ENCODE measurements around the gene APOBEC3F.
"Not testable (repeated sequence)": the region's sequence is repeated elsewhere in the genome, so short reads cannot be mapped to it uniquely, and the experiment has no call there.

APOBEC3F gene

GRCh38 chr22:39068033-39068785, 27.5 kb downstream of the APOBEC3F start:
- in situ Hi-C loops (cut with MboI; ENCODE audit: low sequenced_read_pairs), result no loop called here

- in situ Hi-C loops (cut with MboI; ENCODE audit: low sequenced_read_pairs), result no loop called here
These were observed 29.5 kb downstream of the APOBEC3F start for GRCh38 chr22:39070186-39070585.

GRCh38 chr22:39072581-39072981, 31.9 kb downstream of the APOBEC3F start:
- in situ Hi-C loops (cut with MboI; ENCODE audit: low sequenced_read_pairs), result not testable (repeated sequence)

- in situ Hi-C loops (cut with MboI; ENCODE audit: low sequenced_read_pairs), result no loop called here
These were observed 33.3 kb downstream of the APOBEC3F start for GRCh38 chr22:39073981-39074380.

GRCh38 chr22:39076155-39077025, 35.7 kb downstream of the APOBEC3F start:
- in situ Hi-C loops (cut with MboI; ENCODE audit: low sequenced_read_pairs), result not testable (repeated sequence)

- in situ Hi-C loops (cut with MboI; ENCODE audit: low sequenced_read_pairs), result not testable (repeated sequence)
These were observed 36.6 kb downstream of the APOBEC3F start, which contains the start of gene APOBEC3G for GRCh38 chr22:39077026-39077840. APOBEC3G (plus strand) TSS chr22:39077275; CDS start chr22:39077362, 87 bp downstream.

- in situ Hi-C loops (cut with MboI; ENCODE audit: low sequenced_read_pairs), result not testable (repeated sequence)
These were observed 37.2 kb downstream of the APOBEC3F start for GRCh38 chr22:39077912-39078311.

GRCh38 chr22:39078329-39078728, 37.7 kb downstream of the APOBEC3F start:
- in situ Hi-C loops (cut with MboI; ENCODE audit: low sequenced_read_pairs), result no loop called here

- in situ Hi-C loops (cut with MboI; ENCODE audit: low sequenced_read_pairs), result not testable (repeated sequence)
These were observed 38.5 kb downstream of the APOBEC3F start for GRCh38 chr22:39079054-39079637.

GRCh38 chr22:39080052-39080762, 39.5 kb downstream of the APOBEC3F start:
- in situ Hi-C loops (cut with MboI; ENCODE audit: low sequenced_read_pairs), result no loop called here

GRCh38 chr22:39081016-39081415, 40.4 kb downstream of the APOBEC3F start:
- in situ Hi-C loops (cut with MboI; ENCODE audit: low sequenced_read_pairs), result no loop called here

GRCh38 chr22:39081598-39081997, 40.9 kb downstream of the APOBEC3F start:
- in situ Hi-C loops (cut with MboI; ENCODE audit: low sequenced_read_pairs), result no loop called here

- in situ Hi-C loops (cut with MboI; ENCODE audit: low sequenced_read_pairs), result no loop called here
These were observed 42.8 kb downstream of the APOBEC3F start for GRCh38 chr22:39083212-39084165.

- in situ Hi-C loops (cut with MboI; ENCODE audit: low sequenced_read_pairs), result no loop called here
These were observed 44.0 kb downstream of the APOBEC3F start for GRCh38 chr22:39084666-39085065.

GRCh38 chr22:39087098-39087497, 46.4 kb downstream of the APOBEC3F start:
- in situ Hi-C loops (cut with MboI; ENCODE audit: low sequenced_read_pairs), result no loop called here

GRCh38 chr22:39087881-39088684, 47.4 kb downstream of the APOBEC3F start:
- in situ Hi-C loops (cut with MboI; ENCODE audit: low sequenced_read_pairs), result no loop called here

- in situ Hi-C loops (cut with MboI; ENCODE audit: low sequenced_read_pairs), result no loop called here
These were observed 48.0 kb downstream of the APOBEC3F start for GRCh38 chr22:39088685-39089032.

GRCh38 chr22:39089928-39090327, 49.3 kb downstream of the APOBEC3F start:
- in situ Hi-C loops (cut with MboI; ENCODE audit: low sequenced_read_pairs), result no loop called here
